HEK293 (cell line): ENCODE measurements around the gene PCBP3.

Experiments
- GLI4 ChIP-seq: fragments of 450-650 bp; formaldehyde crosslinking; IDR thresholded peaks from 2 replicates; pipeline ENCODE4 v1.5.1; 2016; ENCODE audit warnings: missing biosample characterization, missing genetic modification characterization
- PRDM1 ChIP-seq: fragments of 450-650 bp; formaldehyde crosslinking; IDR thresholded peaks from 2 replicates; pipeline ENCODE4; 2016; ENCODE audit warnings: missing biosample characterization, missing genetic modification characterization
- YY1 ChIP-seq: fragments of 450-650 bp; formaldehyde crosslinking; IDR thresholded peaks from 2 replicates; pipeline ENCODE4 v1.5.1; 2018; ENCODE audit warnings: missing biosample characterization, missing genetic modification characterization
- ZFP69B ChIP-seq: fragments of 450-650 bp; formaldehyde crosslinking; IDR thresholded peaks from 2 replicates; pipeline ENCODE4 v1.5.1; 2016; ENCODE audit warnings: missing biosample characterization, missing genetic modification characterization
- ZNF133 ChIP-seq: fragments of 450-650 bp; formaldehyde crosslinking; IDR thresholded peaks from 2 replicates; pipeline ENCODE4 v1.5.1; 2016; ENCODE audit warnings: missing biosample characterization, missing genetic modification characterization
- ZNF174 ChIP-seq: fragments of 450-650 bp; formaldehyde crosslinking; IDR thresholded peaks from 2 replicates; pipeline ENCODE4 v1.5.0; 2017; ENCODE audit warnings: missing biosample characterization, mild to moderate bottlenecking, missing genetic modification characterization
- ZNF175 ChIP-seq: fragments of 450-650 bp; formaldehyde crosslinking; IDR thresholded peaks from 2 replicates; pipeline ENCODE4 v1.5.1; 2016; ENCODE audit warnings: missing biosample characterization, missing genetic modification characterization
- ZNF18 ChIP-seq: fragments of 450-650 bp; formaldehyde crosslinking; IDR thresholded peaks from 2 replicates; pipeline ENCODE4 v1.5.1; 2016; ENCODE audit warnings: missing biosample characterization, missing genetic modification characterization
- ZNF274 ChIP-seq, 2 experiments: fragments of 200-500 bp in 1 of 2; fragments of 450-650 bp in 1 of 2; sonication (Bioruptor generic) in 1 of 2; formaldehyde crosslinking in 1 of 2; IDR thresholded peaks; 2 replicates each; pipeline versions ENCODE4 v1.5.1 to v1.6.1; 2014 to 2016; ENCODE audit warnings: borderline replicate concordance in 1 of 2, inconsistent platforms in 1 of 2, low read length in 1 of 2, missing biosample characterization in 1 of 2, missing genetic modification characterization in 1 of 2
- ZNF311 ChIP-seq: fragments of 450-650 bp; formaldehyde crosslinking; IDR thresholded peaks from 2 replicates; pipeline ENCODE4 v1.5.1; 2017; ENCODE audit warnings: missing biosample characterization, missing genetic modification characterization, borderline replicate concordance
- ZNF324 ChIP-seq: fragments of 450-650 bp; formaldehyde crosslinking; IDR thresholded peaks from 2 replicates; pipeline ENCODE4 v1.5.1; 2016; ENCODE audit warnings: missing biosample characterization, missing genetic modification characterization
- ZNF350 ChIP-seq: fragments of 450-650 bp; formaldehyde crosslinking; IDR thresholded peaks from 2 replicates; pipeline ENCODE4 v1.5.0; 2017; ENCODE audit warnings: missing biosample characterization, mild to moderate bottlenecking, missing genetic modification characterization
- ZNF585B ChIP-seq: fragments of 450-650 bp; formaldehyde crosslinking; IDR thresholded peaks from 2 replicates; pipeline ENCODE4 v1.5.1; 2016; ENCODE audit warnings: missing biosample characterization, missing genetic modification characterization
- TF ChIP-seq, protein P1 (sequence below): fragments of 450-650 bp; formaldehyde crosslinking; IDR thresholded peaks from 2 replicates; pipeline ENCODE4 v1.5.1; 2016; ENCODE audit warnings: missing biosample characterization, missing genetic modification characterization

DNA sequence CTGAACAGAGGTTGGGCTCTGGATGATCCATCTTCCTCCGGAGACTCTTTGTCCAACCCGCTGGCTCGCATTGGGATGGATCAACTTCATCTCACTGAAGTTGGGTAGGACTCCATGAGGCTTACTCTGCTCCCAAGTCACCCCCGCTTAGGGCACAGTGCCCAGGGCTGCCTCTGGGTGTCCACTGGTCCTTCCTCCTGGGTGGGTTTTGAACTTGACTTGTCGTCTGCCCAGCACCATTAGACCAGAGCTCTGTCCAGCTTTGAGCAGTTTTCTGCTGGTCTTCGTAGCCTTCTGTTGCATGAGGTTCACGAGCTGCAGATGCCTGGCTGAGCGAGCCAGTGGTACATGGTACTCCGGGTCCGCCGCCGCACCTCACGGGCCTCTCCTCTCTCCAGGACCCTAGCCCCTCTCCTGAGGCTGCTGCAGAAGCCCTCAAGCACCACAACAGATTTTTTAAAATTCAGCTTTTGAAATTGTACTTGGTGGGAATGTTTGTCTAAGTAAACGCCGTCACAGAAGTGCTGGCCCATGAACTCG lies 304.3 kb downstream of the PCBP3 start:
- TF ChIP-seq, protein P1, sequence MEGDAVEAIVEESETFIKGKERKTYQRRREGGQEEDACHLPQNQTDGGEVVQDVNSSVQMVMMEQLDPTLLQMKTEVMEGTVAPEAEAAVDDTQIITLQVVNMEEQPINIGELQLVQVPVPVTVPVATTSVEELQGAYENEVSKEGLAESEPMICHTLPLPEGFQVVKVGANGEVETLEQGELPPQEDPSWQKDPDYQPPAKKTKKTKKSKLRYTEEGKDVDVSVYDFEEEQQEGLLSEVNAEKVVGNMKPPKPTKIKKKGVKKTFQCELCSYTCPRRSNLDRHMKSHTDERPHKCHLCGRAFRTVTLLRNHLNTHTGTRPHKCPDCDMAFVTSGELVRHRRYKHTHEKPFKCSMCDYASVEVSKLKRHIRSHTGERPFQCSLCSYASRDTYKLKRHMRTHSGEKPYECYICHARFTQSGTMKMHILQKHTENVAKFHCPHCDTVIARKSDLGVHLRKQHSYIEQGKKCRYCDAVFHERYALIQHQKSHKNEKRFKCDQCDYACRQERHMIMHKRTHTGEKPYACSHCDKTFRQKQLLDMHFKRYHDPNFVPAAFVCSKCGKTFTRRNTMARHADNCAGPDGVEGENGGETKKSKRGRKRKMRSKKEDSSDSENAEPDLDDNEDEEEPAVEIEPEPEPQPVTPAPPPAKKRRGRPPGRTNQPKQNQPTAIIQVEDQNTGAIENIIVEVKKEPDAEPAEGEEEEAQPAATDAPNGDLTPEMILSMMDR (tag by site-specific recombination): no peak
- TF ChIP-seq ZNF175 (tag by site-specific recombination): no peak
- TF ChIP-seq ZNF133 (tag by site-specific recombination): no peak
- no peak for TF ChIP-seq ZFP69B (tag by site-specific recombination)
- no peak for TF ChIP-seq ZNF350 (tag by site-specific recombination)
- no peak for TF ChIP-seq ZNF174 (tag by site-specific recombination)
- TF ChIP-seq ZNF18 (tag by site-specific recombination): no peak
- no peak for TF ChIP-seq ZNF274 (IDR thresholded peaks at IDR 0.05; ENCODE audit: low read length)
- TF ChIP-seq ZNF274 (tag by site-specific recombination; IDR thresholded peaks at IDR 0.05; ENCODE audit: borderline replicate concordance): no peak
- no peak for TF ChIP-seq YY1 (tag by site-specific recombination)
- TF ChIP-seq ZNF585B (tag by site-specific recombination): no peak
- TF ChIP-seq GLI4 (tag by site-specific recombination): no peak
- no peak for TF ChIP-seq PRDM1 (tag by site-specific recombination)
- no peak for TF ChIP-seq ZNF324 (tag by site-specific recombination)
- no peak for TF ChIP-seq ZNF311 (tag by site-specific recombination)
